CD1c-positive myeloid dendritic cell (primary cell): ENCODE results near the gene ITGB2.

Experiments
- DNase-seq: peaks from one replicate; pipeline ENCODE4 v3.0.0-alpha.2; 2016; ENCODE audit errors: extremely low spot score

ITGB2 gene

DNA sequence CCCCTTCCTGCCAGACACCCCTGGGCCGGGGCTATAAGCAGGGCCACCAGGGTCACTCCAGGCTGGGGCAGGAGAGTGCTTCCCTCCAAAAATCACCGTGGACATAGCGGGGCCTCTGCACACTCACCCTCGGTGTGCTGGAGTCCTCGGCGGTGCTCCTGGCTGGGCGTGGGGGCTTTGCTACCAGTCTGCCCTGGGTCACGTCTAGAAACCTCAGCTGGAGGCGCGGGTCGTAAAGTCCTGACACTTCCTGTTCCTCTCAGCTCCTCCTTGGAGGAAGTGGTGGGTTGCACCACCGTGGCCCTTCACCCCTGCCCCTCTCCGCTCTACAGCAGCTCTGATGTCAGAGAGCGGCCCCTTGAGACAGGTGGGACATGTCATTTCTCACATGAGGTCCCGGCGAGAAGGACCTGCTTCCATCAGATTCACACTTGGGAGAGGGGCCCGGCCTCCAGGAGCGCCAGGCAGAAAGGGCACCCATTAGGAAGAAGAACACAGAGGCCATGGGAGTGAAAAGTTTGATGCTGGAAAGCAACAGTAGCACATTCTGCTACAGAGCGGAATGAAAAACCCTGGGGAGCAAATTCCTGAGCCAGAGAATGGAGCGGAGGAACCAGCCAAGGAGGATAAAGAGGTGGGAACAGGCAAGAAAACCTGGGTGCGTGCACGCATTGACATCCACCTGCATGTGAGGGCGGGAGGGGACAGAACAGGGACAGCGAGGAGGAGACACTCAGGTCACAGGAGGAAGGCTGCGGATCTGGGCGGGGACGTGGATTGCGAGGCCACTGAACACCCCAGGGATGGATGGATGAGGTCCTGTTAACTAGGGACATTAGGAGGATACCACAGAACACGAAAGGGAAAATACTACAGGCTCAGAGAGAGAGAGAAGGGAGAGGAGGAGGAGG is at the start of gene ITGB2:
Gene ITGB2 (minus strand): TSS at position 206 of the 911 bp plus-strand sequence. CDS start 10,117 bp downstream, outside the sequence.
- peak; percentile 87 for DNase-seq

GRCh38 chr21:44969931-44970755 is 49.4 kb upstream of the ITGB2 start:
- DNase-seq = peak; percentile 28

DNA sequence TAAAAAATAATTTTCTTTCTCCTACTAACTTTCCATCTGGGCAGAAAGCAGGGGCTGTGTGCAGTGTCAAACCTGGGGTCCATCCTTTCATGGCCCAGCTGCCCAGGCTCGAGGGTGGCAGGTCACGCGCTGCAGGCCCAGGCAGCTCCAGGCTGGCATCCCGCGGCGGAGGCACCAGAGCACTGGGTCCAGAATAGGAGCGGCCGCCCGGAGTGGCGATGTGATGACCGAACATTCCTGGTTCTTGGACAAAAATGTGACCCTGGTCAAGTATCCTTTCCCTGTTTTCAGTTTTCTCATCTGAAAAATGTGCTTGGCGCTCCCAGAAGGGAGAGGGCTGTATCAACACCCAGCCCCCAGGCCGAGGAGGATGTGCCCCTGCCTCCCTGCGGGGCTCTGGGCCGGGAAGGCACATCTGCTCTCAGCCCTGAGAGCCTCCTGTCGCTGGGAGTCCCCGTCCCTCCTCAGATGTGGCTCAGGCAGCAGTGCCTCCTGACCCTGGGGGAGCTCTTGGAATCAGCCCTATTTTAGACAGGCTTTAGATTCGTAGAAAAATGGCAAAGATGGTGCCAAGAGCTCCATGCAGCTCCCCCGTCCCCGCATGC is 48.5 kb upstream of the ITGB2 start:
- DNase-seq = no peak

GRCh38 chr21:44967082-44968047 is 46.7 kb upstream of the ITGB2 start:
- DNase-seq = no peak

DNA sequence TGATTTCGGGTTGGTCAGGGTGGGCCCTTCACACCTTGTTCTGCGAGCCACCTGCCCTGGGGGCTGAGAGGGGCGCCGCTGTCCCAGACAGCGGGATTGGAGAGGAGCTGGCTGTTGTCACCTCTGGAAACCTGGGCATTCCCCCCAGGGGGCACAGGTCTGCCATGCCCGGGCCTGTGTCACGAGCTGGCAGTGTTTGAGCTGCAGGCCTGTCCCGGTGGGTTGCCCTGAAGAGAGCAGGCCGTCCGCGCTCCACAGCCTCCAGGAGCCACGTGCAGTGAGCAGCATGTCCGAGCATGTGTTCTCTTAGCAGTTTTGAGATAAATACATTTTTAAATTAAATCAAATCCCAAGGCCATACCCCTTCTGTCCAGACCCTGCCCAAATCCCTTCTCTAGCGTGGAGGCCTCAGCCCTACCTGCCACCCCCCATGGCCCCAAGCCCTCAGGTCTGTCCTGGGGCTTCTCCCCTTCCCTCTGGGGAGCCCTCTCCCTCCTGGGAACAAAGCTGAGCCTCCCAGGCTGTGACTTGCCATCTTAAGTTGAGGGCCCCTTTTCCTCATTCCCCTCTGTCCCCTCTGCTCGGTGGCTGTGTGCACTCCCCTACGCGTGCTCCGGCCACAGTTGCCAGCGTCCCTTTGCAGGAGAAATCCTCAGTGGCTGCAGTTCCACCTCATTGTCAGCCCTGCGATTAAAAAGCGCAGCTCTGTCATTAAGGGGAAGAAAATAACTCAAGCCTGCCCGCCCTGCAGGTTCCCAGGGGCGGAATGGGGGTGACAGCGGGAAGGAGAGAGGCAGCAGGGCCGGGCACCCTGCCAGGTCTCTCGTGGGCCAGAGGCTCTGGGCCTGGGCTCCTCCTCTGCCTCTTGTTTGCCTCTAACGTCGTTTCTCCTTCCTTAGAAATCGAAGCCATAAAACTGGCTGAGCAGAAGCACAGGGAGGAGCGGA is 45.7 kb upstream of the ITGB2 start:
- DNase-seq = peak; percentile 22

- DNase-seq = peak; percentile 57
Observed at GRCh38 chr21:44965251-44966022, 44.7 kb upstream of the ITGB2 start.

DNA sequence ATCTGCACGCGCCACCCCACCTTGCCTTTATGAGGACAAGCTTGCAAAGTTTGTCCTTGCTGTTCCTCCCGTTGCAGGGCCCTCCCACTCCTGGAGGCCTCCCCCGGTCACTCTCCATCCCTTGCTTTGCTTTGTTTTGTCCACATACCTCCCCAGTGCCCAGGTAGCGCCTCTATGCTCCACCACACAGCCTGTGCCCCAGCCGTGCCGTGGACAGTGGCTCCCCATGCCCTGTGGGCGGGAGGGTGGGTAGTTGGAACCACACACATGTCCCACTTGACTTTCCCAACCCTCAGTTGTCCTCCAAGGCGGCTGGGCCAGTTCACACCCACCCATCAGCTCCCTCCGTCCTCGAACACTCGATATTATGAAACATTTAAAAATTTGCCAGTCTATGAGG is 43.7 kb upstream of the ITGB2 start:
- DNase-seq = no peak

GRCh38 chr21:44962403-44962966 is 41.8 kb upstream of the ITGB2 start:
- no peak for DNase-seq

DNA sequence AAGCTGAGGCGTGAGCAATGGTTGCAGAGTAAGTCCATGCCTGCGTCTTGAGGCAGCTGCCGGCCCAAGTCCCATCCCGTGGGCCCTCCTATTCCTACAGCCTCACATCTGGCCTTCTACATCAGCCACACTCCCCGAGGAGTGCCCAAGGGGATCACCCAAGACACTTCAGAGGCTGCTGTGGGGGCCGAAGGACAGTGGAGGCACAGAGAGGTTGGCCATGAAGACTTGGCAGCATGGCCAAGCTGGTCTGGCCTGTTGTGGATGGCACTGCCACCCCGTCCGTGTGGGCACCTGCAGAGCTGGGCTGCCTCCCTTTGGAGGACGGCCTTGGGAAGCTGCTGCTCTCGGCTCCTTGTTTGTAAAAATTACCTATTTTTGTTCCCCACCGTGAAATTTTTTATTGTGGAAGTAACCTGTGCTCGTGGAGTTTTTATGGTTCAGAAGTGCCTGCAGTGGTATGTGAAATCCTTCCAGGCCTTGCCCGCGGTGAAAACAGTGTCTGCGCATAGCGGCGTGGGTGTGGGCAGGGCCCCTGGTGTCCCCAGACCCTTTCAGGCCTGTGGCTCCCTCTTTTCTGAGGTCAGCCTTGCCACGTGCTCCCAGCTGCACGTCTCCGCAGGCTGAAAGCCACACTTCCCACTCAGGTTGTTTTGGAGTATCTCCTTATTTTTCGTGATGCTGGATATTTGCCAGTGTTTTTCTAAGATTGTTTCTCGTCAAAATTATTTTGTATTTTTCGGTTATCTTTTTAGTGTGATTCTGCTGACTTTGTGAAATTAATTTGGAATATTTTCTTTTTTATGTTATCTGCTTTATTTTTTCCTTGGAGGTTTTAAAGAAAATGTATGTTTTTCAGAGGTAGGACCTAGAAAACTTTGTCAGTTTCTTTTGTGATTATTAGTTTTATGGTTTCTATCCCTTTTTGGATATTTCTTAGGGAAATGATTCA is 39.7 kb upstream of the ITGB2 start:
- no peak for DNase-seq

DNA sequence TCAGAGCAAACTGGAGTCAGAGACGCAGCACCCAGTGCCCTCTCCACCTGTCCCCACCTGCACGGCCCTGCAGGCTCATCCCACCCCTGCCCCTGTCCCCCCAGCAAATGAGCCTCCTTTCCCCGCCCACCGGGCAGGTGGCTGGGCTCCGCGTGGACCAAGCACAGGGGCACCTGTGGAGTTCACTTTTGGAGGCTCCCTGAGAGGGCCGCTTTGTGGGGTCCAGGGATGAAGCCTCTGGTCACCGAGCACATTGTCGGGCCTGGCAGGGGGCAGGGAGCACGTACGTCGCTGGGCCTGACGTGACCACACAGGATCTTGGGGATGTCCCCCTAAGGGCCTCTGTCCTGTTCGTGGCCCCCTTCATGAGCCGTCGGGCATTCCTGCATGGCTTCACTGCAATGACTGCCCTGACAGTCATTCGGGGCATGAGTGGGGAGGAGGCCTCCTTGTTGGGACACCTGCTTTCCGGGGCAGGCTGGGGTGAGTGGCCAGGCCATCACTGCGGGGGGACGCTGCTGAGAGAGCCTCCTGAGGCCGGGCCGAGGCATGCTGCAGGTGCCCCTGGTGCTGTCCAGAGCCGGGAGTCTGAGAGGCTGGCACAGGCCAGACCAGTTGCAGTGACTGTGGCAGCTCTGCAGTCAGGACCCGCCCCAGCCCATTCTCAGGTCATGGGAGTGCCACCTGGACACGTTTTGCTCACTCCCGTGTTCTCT is 38.8 kb upstream of the ITGB2 start:
- no peak for DNase-seq

DNA sequence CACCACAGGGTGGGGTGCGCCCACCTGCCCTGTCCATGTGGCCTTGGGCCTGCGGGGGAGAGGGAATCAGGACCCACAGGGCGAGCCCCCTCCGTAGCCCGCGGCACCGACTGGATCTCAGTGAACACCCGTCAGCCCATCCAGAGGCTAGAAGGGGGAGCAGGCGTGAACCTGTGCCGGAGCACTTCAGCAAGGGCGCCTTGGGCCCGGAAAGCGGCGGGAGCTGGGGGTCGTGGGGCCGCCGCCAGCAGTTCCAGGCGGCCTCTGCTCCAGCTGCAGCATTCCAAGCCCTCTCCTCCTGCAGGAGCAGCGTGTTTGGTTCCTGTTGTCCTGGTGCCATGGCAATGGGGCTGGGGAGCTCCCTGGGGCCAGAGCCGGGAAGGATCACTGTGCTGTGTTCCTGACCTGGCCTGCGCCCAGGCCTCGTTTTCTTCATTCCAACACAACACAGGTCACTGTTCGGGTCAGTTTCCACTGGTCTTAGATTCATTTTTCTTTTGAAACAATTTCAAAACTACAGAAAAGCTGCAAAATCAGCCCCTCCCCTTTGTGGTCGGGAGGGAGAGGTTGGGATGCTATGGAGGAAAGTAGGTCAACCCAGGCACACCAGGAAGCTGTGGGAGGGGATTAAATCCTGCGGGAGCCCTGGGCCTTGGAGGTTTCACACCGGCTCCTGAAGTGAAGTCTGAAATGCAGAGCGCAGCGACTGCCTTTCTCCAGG is 37.9 kb upstream of the ITGB2 start:
- DNase-seq = no peak

GRCh38 chr21:44957901-44958451 is 37.3 kb upstream of the ITGB2 start:
- DNase-seq = no peak

DNA sequence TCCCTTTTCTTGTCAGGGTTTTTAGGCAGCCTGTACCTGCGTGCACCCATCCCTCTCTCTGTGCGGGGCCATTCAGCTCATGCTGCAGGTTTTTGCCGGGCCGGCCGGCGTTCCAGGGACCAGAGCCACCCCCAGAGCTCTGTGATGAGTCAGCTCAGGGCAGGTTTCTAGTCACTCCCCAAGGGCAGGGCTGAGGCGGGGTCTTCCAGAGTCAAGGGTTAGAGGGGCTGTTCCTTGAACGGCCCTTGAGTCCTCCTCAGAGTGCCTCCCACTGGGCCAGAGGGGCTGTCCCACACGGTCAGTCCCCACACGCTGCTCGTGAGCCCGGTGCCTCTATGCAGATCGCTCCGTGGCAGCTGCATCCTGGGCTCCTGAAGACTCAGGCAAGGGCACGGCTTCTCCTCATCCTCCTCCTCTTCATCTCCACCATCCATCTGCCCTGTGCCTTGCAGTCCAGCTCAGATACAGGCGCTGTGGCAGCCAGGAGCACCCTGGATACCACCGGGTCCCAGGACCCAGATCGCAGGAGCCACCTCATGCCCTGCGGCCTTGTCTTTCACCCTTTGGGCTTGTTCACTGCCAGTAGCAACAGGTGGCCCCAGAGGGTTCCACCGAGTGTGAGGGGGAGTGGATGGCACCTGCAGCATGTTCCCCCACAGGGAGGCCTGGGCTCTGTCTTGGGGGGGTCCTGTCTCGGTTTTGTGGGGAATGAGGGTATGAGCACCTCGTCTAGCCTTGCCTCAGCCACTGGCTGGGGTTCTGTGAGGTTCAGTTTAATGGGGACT is 36.5 kb upstream of the ITGB2 start:
- no peak for DNase-seq

DNA sequence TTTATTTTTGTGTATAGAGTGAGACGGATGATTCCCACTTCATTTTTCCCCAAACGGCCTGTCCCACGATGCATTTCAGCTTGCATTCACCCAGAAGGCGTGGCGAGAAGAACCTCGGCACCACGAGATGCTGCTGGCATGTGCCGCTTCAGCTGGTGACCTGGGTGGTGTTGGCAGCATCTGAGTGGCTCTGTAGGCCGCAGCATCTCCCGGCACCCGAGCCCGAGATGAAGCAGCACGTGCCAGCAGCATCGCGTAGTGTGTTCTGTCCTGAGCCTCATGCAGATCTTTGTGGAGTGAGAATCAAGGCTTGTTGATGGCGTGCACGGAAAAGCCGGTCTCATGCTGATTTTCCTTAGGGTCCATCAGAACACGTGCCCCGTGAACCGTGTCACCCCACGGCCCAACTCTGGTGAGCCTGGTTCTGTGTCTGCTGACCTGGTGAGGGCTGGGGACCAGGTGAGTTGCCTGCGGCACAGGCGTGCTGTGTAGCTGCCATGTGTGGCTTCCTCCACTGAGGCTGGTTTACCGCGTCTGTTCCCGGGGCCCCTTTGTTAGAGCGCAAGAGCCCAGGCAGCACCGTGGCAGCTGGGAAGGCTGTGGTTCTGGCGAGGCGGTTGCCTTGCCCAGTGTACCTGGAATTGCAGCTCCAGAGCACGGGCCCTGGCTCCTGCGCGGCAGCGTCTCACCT is 35.8 kb upstream of the ITGB2 start:
- DNase-seq = no peak

GRCh38 chr21:44955798-44956175 is 35.1 kb upstream of the ITGB2 start:
- no peak for DNase-seq
